Endodermal cell (in vitro differentiated cells): Measurements from ENCODE around the gene NR1I3. TPM values are rescaled to one million over a fixed set of nuclear protein-coding genes. Genes with fewer than 3 reads are reported as not detected.
A peak's percentile ranks its signal among the peaks of the same experiment; 100 is the strongest.

ENCODE experiments used
- DNase-seq: peaks from one replicate; pipeline ENCODE4 v3.0.0-alpha.2; 2017
- H3K27ac ChIP-seq: 2 replicates; pipeline ENCODE4 v1.5.1; 2013; ENCODE audit warnings: mild to moderate bottlenecking, low read depth, low read length, moderate library complexity
- H3K27me3 ChIP-seq: 2 replicates; pipeline ENCODE4 v1.6.1; 2013; ENCODE audit warnings: mild to moderate bottlenecking, low read length, moderate library complexity; ENCODE audit not compliant: insufficient read depth, control insufficient read depth, poor library complexity, severe bottlenecking
- H3K36me3 ChIP-seq: 2 replicates; pipeline ENCODE4 v1.7.0; 2013; ENCODE audit warnings: mild to moderate bottlenecking, low read length, moderate library complexity; ENCODE audit not compliant: control insufficient read depth, insufficient read depth
- H3K4me1 ChIP-seq: one replicate; pipeline ENCODE4 v1.7.0; 2013; ENCODE audit warnings: low read length; ENCODE audit not compliant: control insufficient read depth, insufficient read depth
- H3K4me3 ChIP-seq: 2 replicates; pipeline ENCODE4 v1.5.1; 2013; ENCODE audit warnings: mild to moderate bottlenecking, low read length, moderate library complexity
- H3K9ac ChIP-seq: 2 replicates; pipeline ENCODE4 v1.6.1; 2013; ENCODE audit warnings: mild to moderate bottlenecking, low read length, moderate library complexity; ENCODE audit not compliant: poor library complexity, severe bottlenecking; ENCODE audit errors: extremely low read depth
- H3K9me3 ChIP-seq: 2 replicates; pipeline ENCODE4 v1.6.1; 2013; ENCODE audit warnings: mild to moderate bottlenecking, low read length, moderate library complexity; ENCODE audit not compliant: control insufficient read depth
- H3K27ac Mint-ChIP-seq: 2 replicates; pipeline ENCODE4 v1.8.0; 2020; ENCODE audit warnings: mixed read lengths
- H3K27me3 Mint-ChIP-seq: 2 replicates; pipeline ENCODE4 v1.8.0; 2021; ENCODE audit warnings: mild to moderate bottlenecking, mixed read lengths; ENCODE audit not compliant: insufficient read depth
- H3K36me3 Mint-ChIP-seq: 2 replicates; pipeline ENCODE4 v1.8.0; 2020; ENCODE audit warnings: low read depth, mixed read lengths
- H3K4me1 Mint-ChIP-seq: 2 replicates; pipeline ENCODE4 v1.8.0; 2020; ENCODE audit warnings: mixed read lengths
- H3K4me3 Mint-ChIP-seq: 2 replicates; pipeline ENCODE4 v1.8.0; 2020; ENCODE audit warnings: mild to moderate bottlenecking, moderate library complexity, mixed read lengths
- H3K9me3 Mint-ChIP-seq: 2 replicates; pipeline ENCODE4 v1.8.0; 2020; ENCODE audit warnings: mild to moderate bottlenecking, mixed read lengths
- WGBS, 2 experiments: methylation state at CpG; one replicate each; pipeline versions ENCODE4 v1.1.5 to v1.1.7; 2013; ENCODE audit warnings: missing lambda C conversion rate in 2 of 2, mixed read lengths in 1 of 2; ENCODE audit not compliant: insufficient coverage in 1 of 2, insufficient read length in 1 of 2; 5-methylcytosine and 5-hydroxymethylcytosine counted together
- total RNA-seq, 2 donors: library from RNA; stranded (reverse); fragmentation: NEBNext Ultra II Directional in 1 of 2; extraction: Animal tissue kit (Norgen Biotek cat#: 25700) in 1 of 2; gene quantifications; 2 replicates in 1 of 2; 3 replicates in 1 of 2; pipeline ENCODE4 v1.2.1, GENCODE V29; 2021
- TF ChIP-seq, protein P1 (sequence below): fragments of 200-600 bp; sonication (generic); conservative IDR thresholded peaks from 2 replicates; pipeline ENCODE4 v1.5.0; 2021; ENCODE audit warnings: antibody characterized with exemption, mild to moderate bottlenecking

Gene NR1I3
- total RNA-seq, 2 donors from 2014 or later = not detected

DNA sequence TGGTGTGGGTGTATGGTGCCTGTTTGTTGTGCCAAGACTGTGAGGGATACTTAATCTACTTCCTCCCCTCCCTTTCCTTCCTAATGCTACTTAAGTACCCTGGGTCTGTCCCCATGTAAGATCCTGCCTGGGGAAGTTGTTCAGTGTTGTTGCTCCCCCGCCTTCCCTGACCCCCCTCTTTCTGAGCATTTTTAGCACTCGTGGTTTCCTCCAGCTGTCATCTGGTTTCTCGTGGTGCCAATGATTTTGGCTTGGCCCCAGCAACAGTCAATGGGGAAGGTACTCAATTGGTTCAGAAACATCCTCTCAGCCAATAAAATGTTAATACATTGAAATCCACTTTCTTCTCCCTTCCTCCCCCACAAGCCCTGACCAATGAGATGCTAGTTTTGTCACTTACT, 52.7 kb downstream of the NR1I3 start:
- Histone ChIP-seq H3K9ac (no peak overlapping the region), H3K27me3 (no peaks in the 10 kb centered on the region), H3K36me3 (no peaks in the 10 kb centered on the region), H3K9me3 (no peaks in the 10 kb centered on the region), H3K4me1 (no peaks in the 10 kb centered on the region), H3K4me3 (no peak overlapping the region), H3K27ac (no peak overlapping the region)
- no peak for DNase-seq
- Mint-ChIP-seq H3K4me3 (no peak overlapping the region), H3K36me3 (no peaks in the 10 kb centered on the region), H3K27ac (no peak overlapping the region), H3K9me3 (no peaks in the 10 kb centered on the region), H3K4me1 (no peaks in the 10 kb centered on the region), H3K27me3 (no peaks in the 10 kb centered on the region)
- TF ChIP-seq, protein P1, sequence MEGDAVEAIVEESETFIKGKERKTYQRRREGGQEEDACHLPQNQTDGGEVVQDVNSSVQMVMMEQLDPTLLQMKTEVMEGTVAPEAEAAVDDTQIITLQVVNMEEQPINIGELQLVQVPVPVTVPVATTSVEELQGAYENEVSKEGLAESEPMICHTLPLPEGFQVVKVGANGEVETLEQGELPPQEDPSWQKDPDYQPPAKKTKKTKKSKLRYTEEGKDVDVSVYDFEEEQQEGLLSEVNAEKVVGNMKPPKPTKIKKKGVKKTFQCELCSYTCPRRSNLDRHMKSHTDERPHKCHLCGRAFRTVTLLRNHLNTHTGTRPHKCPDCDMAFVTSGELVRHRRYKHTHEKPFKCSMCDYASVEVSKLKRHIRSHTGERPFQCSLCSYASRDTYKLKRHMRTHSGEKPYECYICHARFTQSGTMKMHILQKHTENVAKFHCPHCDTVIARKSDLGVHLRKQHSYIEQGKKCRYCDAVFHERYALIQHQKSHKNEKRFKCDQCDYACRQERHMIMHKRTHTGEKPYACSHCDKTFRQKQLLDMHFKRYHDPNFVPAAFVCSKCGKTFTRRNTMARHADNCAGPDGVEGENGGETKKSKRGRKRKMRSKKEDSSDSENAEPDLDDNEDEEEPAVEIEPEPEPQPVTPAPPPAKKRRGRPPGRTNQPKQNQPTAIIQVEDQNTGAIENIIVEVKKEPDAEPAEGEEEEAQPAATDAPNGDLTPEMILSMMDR = no peak
- 60 to 73% methylated on average over 1 to 3 of the region's 3 CpGs for WGBS, 2 experiments

DNA sequence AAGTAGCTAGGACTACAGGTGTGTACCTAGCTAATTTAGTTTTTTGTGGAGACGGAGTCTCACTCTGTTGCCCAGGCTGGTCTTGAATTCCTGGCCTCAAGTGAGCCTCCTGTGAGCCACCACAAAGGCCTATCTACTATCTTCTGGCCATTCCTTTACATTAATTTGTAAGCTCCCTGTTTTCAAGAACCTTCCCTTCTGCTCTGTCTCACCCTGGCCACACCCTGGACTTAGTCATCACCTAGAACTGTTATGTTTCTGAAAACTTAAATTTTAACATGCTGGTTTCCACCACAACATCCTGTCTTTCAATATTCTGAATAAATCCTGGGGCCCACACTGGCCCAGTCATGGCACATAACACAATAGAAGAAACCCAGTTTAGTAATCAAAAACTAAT, 55.8 kb downstream of the NR1I3 start:
- H3K4me1 Mint-ChIP-seq = peaks cover 7% of the 10 kb centered on the region
- DNase-seq = no peak
- TF ChIP-seq, protein P1 = no peak
- no peaks in the 10 kb centered on the region for H3K9me3 Mint-ChIP-seq
- Histone ChIP-seq H3K9ac (no peak overlapping the region), H3K27me3 (no peaks in the 10 kb centered on the region), H3K4me3 (no peak overlapping the region), H3K27ac (no peak overlapping the region), H3K36me3 (no peaks in the 10 kb centered on the region), H3K4me1 (peaks cover 4% of the 10 kb centered on the region), H3K9me3 (no peaks in the 10 kb centered on the region)
- no peaks in the 10 kb centered on the region for H3K27me3 Mint-ChIP-seq
- no peak overlapping the region for H3K27ac Mint-ChIP-seq
- 98 to 100% methylated on average over 1 of the region's 1 CpG for WGBS, 2 experiments
- H3K4me3 Mint-ChIP-seq = no peak overlapping the region
- no peaks in the 10 kb centered on the region for H3K36me3 Mint-ChIP-seq

DNA sequence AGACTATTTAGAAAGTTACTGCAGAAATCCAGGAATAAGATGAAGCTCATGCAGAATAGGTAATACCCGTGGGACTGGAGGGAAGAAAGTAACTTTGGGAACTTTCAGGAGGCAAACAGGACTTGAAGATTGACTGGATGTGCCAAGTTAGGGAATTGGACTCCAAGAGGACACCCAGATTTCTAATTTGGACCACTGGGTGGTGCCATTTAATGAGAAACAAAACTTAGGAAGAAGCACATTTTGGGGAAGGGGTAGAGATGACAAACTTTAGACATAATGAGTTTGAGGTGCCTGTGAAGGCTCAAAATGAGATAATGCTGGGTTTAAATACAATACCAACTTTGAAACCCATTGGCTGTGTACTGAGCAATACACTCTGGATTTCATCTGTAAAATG, 57.4 kb downstream of the NR1I3 start:
- peaks cover under 1% of the 10 kb centered on the region for H3K36me3 Mint-ChIP-seq
- H3K4me3 Mint-ChIP-seq = no peak overlapping the region
- H3K27ac Mint-ChIP-seq = no peak overlapping the region
- Histone ChIP-seq H3K9me3 (no peaks in the 10 kb centered on the region), H3K27ac (no peak overlapping the region), H3K36me3 (peaks cover under 1% of the 10 kb centered on the region), H3K27me3 (no peaks in the 10 kb centered on the region), H3K9ac (no peak overlapping the region), H3K4me1 (peaks cover 4% of the 10 kb centered on the region), H3K4me3 (no peak overlapping the region)
- no peaks in the 10 kb centered on the region for H3K9me3 Mint-ChIP-seq
- no peaks in the 10 kb centered on the region for H3K27me3 Mint-ChIP-seq
- DNase-seq = no peak
- TF ChIP-seq, protein P1 = peak; percentile 66
- 67 to 84% methylated on average over 1 of the region's 1 CpG for WGBS, 2 experiments
- peaks cover 14% of the 10 kb centered on the region for H3K4me1 Mint-ChIP-seq
